ENCODE measurements around the gene OXER1.

DNA sequence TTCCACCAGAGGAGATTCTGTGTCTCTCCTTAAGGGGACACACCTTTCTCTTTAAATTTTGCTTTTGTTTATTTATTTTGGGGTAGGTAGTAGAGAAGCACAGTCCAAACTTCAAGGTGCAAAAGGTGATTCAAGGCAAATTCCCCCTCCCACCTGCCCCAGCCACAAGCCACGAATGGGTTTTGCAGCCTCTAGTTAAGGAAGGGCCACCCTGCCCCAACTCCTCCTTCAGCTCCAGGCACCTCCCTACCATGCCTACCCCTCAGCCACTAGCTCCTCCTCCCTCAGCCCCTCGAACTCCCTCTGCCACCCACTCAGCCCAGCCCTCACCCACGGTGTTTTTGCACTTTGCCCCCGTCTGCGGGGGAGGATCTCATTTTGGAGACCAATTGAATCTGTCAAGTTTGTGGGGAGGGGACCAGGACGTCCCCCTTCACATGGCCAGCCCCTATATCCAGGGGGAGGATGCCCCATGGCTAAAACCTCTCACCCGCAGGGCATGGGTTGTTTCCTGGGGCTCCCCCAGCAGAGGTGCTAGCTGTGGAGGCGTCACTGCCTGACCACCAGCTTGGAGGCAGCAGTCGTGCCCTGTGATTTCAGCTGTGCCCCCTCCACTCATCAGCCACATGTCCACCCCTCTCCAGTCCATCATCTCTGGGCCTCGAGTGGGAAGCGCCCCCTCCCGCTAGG is 24.0 kb upstream of the OXER1 start:
- TF ChIP-seq SUZ12 (IDR thresholded peaks at IDR 0.05; ENCODE audit: extremely low read depth, insufficient read depth, insufficient read length) (no peak), YY1 (IDR thresholded peaks at IDR 0.05; ENCODE audit: insufficient read depth, insufficient read length) (no peak)

Measured in NT2/D1 (cell line).